HCT116 (cell line): ENCODE data around the gene ZNF829. TPM values are rescaled to one million over a fixed set of nuclear protein-coding genes. Genes with fewer than 3 reads are reported as not detected.

ENCODE experiments used
- ATAC-seq: fragments of 200-7000 bp; cut with Tn5 transposase; 2 replicates; pipeline ENCODE4 v1.9.1; 2020; ENCODE audit warnings: mild to moderate bottlenecking, moderate library complexity
- BruUV-seq: library from RNA; stranded (reverse); fragments of 400-500 nt; replicated peaks from 2 replicates; lab custom pipeline; 2021; lab: Mats Ljungman, UMichigan
- CTCF ChIA-PET: fragments of 300-600 bp; sonication (Branson Sonifier 250); formaldehyde crosslinking; loops from one replicate; lab custom pipeline; 2021; ENCODE audit warnings: antibody characterized with exemption; lab: Charles Lee
- POLR2A ChIA-PET: fragments of 300-600, 350-600 bp; sonication (Branson Sonifier 250); formaldehyde crosslinking; loops from one replicate; lab custom pipeline; 2021; ENCODE audit warnings: antibody characterized with exemption; lab: Charles Lee
- RAD21 ChIA-PET, 2 experiments: fragments of 300-600 bp; sonication (Branson Sonifier 250); formaldehyde crosslinking; loops; one replicate each; lab custom pipeline; 2023; ENCODE audit warnings: low total read pairs in 2 of 2; ENCODE audit not compliant: uncharacterized antibody in 2 of 2, unreplicated experiment in 2 of 2, low non-redundant PET in 1 of 2; lab: Charles Lee
- DNase-seq: peaks from one replicate; pipeline ENCODE4 v3.0.0-alpha.2; 2010; ENCODE audit warnings: low read depth, low spot score
- H2AFZ ChIP-seq: fragments of 200-600 bp; shearing (Covaris generic), sonication (generic); 2 replicates; pipeline ENCODE4 v1.6.1; 2017; ENCODE audit warnings: low read depth, mixed run types, mixed read lengths, antibody characterized with exemption, low read length; ENCODE audit not compliant: poor library complexity, severe bottlenecking
- H3K27ac ChIP-seq: 2 replicates; pipeline ENCODE4 v1.5.1; 2012; ENCODE audit warnings: low read depth, low read length
- H3K27me3 ChIP-seq: fragments of 200-600 bp; sonication (generic); 2 replicates; pipeline ENCODE4 v1.6.1; 2016; ENCODE audit warnings: mixed run types, low read length, mixed read lengths; ENCODE audit not compliant: insufficient read depth
- H3K36me3 ChIP-seq, 2 experiments: fragments of 200-500 bp in 1 of 2; fragments of 200-600 bp in 1 of 2; sonication (Bioruptor generic) in 1 of 2; sonication (generic) in 1 of 2; 2 replicates each; pipeline versions ENCODE4 v1.5.1 to v1.6.1; 2014 to 2016; ENCODE audit warnings: low read length in 2 of 2, inconsistent platforms in 1 of 2, mixed read lengths in 1 of 2, mixed run types in 1 of 2; ENCODE audit not compliant: insufficient read depth in 2 of 2, control insufficient read depth in 1 of 2
- H3K4me1 ChIP-seq, 2 experiments: fragments of 200-600 bp in 1 of 2; sonication (generic) in 1 of 2; 2 replicates each; pipeline versions ENCODE4 v1.5.1 to v1.6.1; 2012 to 2017; ENCODE audit warnings: low read length in 2 of 2, inconsistent platforms in 1 of 2, mild to moderate bottlenecking in 1 of 2, mixed read lengths in 1 of 2, mixed run types in 1 of 2, moderate library complexity in 1 of 2; ENCODE audit not compliant: insufficient read depth in 2 of 2, control insufficient read depth in 1 of 2
- H3K4me2 ChIP-seq: fragments of 200-600 bp; sonication (generic); 2 replicates; pipeline ENCODE4 v1.6.1; 2017; ENCODE audit warnings: mixed run types, low read length, mixed read lengths
- H3K4me3 ChIP-seq, 2 experiments: fragments of 200-600 bp in 1 of 2; sonication (generic) in 1 of 2; replicated peaks in 1 of 2; 2 replicates each; pipeline ENCODE4 v1.5.1; 2011 to 2016; ENCODE audit warnings: low read length in 2 of 2, control low read depth in 1 of 2, low read depth in 1 of 2, mild to moderate bottlenecking in 1 of 2, mixed read lengths in 1 of 2, mixed run types in 1 of 2
- H3K79me2 ChIP-seq: fragments of 200-600 bp; sonication (generic); 2 replicates; pipeline ENCODE4 v1.6.1; 2017; ENCODE audit warnings: mild to moderate bottlenecking, mixed run types, low read length, moderate library complexity, mixed read lengths; ENCODE audit not compliant: insufficient read depth
- H3K9ac ChIP-seq: fragments of 200-600 bp; sonication (generic); 2 replicates; pipeline ENCODE4 v1.6.1; 2016; ENCODE audit warnings: low read length, mixed read lengths
- H3K9me2 ChIP-seq: fragments of 200-600 bp; sonication (generic), shearing (Covaris generic); 2 replicates; pipeline ENCODE4 v1.6.1; 2017; ENCODE audit warnings: mixed run types, mild to moderate bottlenecking, moderate library complexity; ENCODE audit not compliant: insufficient read depth
- H3K9me3 ChIP-seq, 2 experiments: fragments of 200-500 bp in 1 of 2; fragments of 200-600 bp in 1 of 2; sonication (Bioruptor generic) in 1 of 2; sonication (generic) in 1 of 2; 2 replicates each; pipeline ENCODE4 v1.6.1; 2014 to 2017; ENCODE audit warnings: low read length in 2 of 2, mixed read lengths in 2 of 2, inconsistent platforms in 1 of 2, low read depth in 1 of 2, mild to moderate bottlenecking in 1 of 2, mixed run types in 1 of 2, moderate library complexity in 1 of 2; ENCODE audit not compliant: control insufficient read depth in 1 of 2, insufficient read depth in 1 of 2
- H4K20me1 ChIP-seq: fragments of 200-600 bp; sonication (generic), shearing (Covaris generic); 2 replicates; pipeline ENCODE4 v1.6.1; 2017; ENCODE audit warnings: mixed run types, mild to moderate bottlenecking, moderate library complexity; ENCODE audit not compliant: insufficient read depth
- ATF3 ChIP-seq: IDR thresholded peaks from 2 replicates; pipeline ENCODE4 v1.6.1; 2012
- EGR1 ChIP-seq: IDR thresholded peaks from 2 replicates; pipeline ENCODE4 v1.6.1; 2012; ENCODE audit warnings: low read depth
- ELF1 ChIP-seq: IDR thresholded peaks from 2 replicates; pipeline ENCODE4 v1.6.1; 2012; ENCODE audit warnings: low read depth, borderline replicate concordance
- EZH2phosphoT487 ChIP-seq: fragments of 200-600 bp; IDR thresholded peaks from 2 replicates; pipeline ENCODE4 v1.6.1; 2018; ENCODE audit warnings: antibody characterized with exemption, borderline replicate concordance
- FOSL1 ChIP-seq: IDR thresholded peaks from 2 replicates; pipeline ENCODE4 v1.6.1; 2012; ENCODE audit warnings: low read depth
- JUND ChIP-seq: IDR thresholded peaks from 2 replicates; pipeline ENCODE4 v1.6.1; 2012
- MAX ChIP-seq: IDR thresholded peaks from 2 replicates; pipeline ENCODE4 v1.6.1; 2012
- POLR2A ChIP-seq: IDR thresholded peaks from 2 replicates; pipeline ENCODE4 v1.7.0; 2011; ENCODE audit warnings: borderline replicate concordance; ENCODE audit not compliant: insufficient read depth, insufficient read length; ENCODE audit errors: extremely low read depth
- SIN3A ChIP-seq: IDR thresholded peaks from 2 replicates; pipeline ENCODE4 v1.6.1; 2012; ENCODE audit warnings: low read depth
- SRF ChIP-seq: IDR thresholded peaks from 2 replicates; pipeline ENCODE4 v1.6.1; 2012; ENCODE audit warnings: low read depth
- YY1 ChIP-seq: IDR thresholded peaks from 2 replicates; pipeline ENCODE4 v1.6.1; 2011; ENCODE audit warnings: low read length, low read depth, moderate library complexity, mild to moderate bottlenecking; ENCODE audit not compliant: insufficient replicate concordance; ENCODE audit errors: extremely low read depth
- intact Hi-C: fragments of 100-400 bp; cut with micrococcal nuclease; formaldehyde crosslinking; loops from 2 replicates; pipeline ENCODE4 v1.10.0; 2022
- total RNA-seq: library from RNA; stranded (reverse); gene quantifications from one replicate; pipeline ENCODE4 v1.2.1, GENCODE V29; 2021; ENCODE audit not compliant: unreplicated experiment

The ZNF829 gene
- total RNA-seq, 1 experiment from 2014 or later, result not detected

GRCh38 chr19:36931684-36932083 is 15.6 kb upstream of the ZNF829 start:
- no peak for TF ChIP-seq ELF1
- TF ChIP-seq, all 23 proteins: peak for 0
- intact Hi-C loops, result no loop called here
- Histone ChIP-seq H3K27ac (no peak overlapping the region), H2AFZ (no peak overlapping the region), H3K4me2 (no peak overlapping the region), H3K4me1 (no peaks in the 10 kb centered on the region), H3K79me2 (no peaks in the 10 kb centered on the region), H3K9ac (no peak overlapping the region), H3K4me3 (no peak overlapping the region), H3K9me3 (peaks cover 12 to 16% of the 10 kb centered on the region in 2 experiments; a peak in 3 of 4 replicates), H3K9me2 (no peaks in the 10 kb centered on the region), H4K20me1 (no peaks in the 10 kb centered on the region), H3K27me3 (no peaks in the 10 kb centered on the region), H3K36me3 (no peaks in the 10 kb centered on the region)
- ChIA-PET POLR2A (no interaction called here), CTCF (no interaction called here), RAD21 (no interaction called here)
- no TSS peak for BruUV-seq
- ATAC-seq (no peak), DNase-seq (no peak)

- H3K36me3 ChIP-seq, result no peaks in the 10 kb centered on the region
- H3K9ac ChIP-seq, result no peak overlapping the region
- TF ChIP-seq YY1, result no peak
- TF ChIP-seq POLR2A, result no peak
- TF ChIP-seq MAX, result no peak
- no peak for TF ChIP-seq EGR1
- no peak for TF ChIP-seq JUND
- TF ChIP-seq SIN3A, result no peak
- TF ChIP-seq SRF, result no peak
- no peak for TF ChIP-seq ATF3
- no peak for TF ChIP-seq FOSL1
- TF ChIP-seq EZH2phosphoT487, result no peak
- TF ChIP-seq, all 23 proteins: peak for 0
- Histone ChIP-seq H2AFZ (no peak overlapping the region), H3K4me3 (no peak overlapping the region), H3K9me2 (no peaks in the 10 kb centered on the region), H3K27me3 (no peaks in the 10 kb centered on the region), H4K20me1 (no peaks in the 10 kb centered on the region), H3K27ac (no peak overlapping the region), H3K4me2 (no peak overlapping the region), H3K4me1 (no peaks in the 10 kb centered on the region), H3K79me2 (no peaks in the 10 kb centered on the region), H3K9me3 (peaks cover 6 to 39% of the 10 kb centered on the region in 2 experiments; a peak in 2 of 4 replicates)
- no peak for DNase-seq
- intact Hi-C loops, result no loop called here
- ChIA-PET RAD21 (no interaction called here), POLR2A (no interaction called here), CTCF (no interaction called here)
- BruUV-seq, result no TSS peak
- ATAC-seq, result no peak
Observed at GRCh38 chr19:36918090-36918489, 2.0 kb upstream of the ZNF829 start.
